Neutrophil (primary cell): ENCODE data around the gene ADGRD1.

Experiments
- H3K27ac ChIP-seq: fragments of 200-600 bp; sonication (generic); 2 replicates; pipeline ENCODE4 v1.5.1; 2016; ENCODE audit warnings: mild to moderate bottlenecking, moderate library complexity
- H3K27me3 ChIP-seq: fragments of 200-600 bp; sonication (generic); 2 replicates; pipeline ENCODE4 v1.6.0; 2016; ENCODE audit warnings: mild to moderate bottlenecking
- H3K36me3 ChIP-seq: fragments of 200-600 bp; sonication (generic); 2 replicates; pipeline ENCODE4 v1.5.1; 2017
- H3K4me1 ChIP-seq, 2 experiments: fragments of 200-600 bp in 1 of 2; sonication (generic) in 1 of 2; 1 replicate in 1 of 2; 2 replicates in 1 of 2; pipeline versions ENCODE4 v1.5.1 to v1.6.1; 2013 to 2016; ENCODE audit warnings: low read depth in 1 of 2, low read length in 1 of 2, mild to moderate bottlenecking in 1 of 2, moderate library complexity in 1 of 2; ENCODE audit not compliant: control insufficient read depth in 1 of 2, insufficient read depth in 1 of 2
- H3K4me3 ChIP-seq, 2 experiments: fragments of 200-600 bp in 1 of 2; sonication (generic) in 1 of 2; 1 replicate in 1 of 2; 2 replicates in 1 of 2; pipeline ENCODE4 v1.5.1; 2013 to 2016; ENCODE audit warnings: low read depth in 1 of 2, low read length in 1 of 2, mild to moderate bottlenecking in 1 of 2, moderate library complexity in 1 of 2
- H3K9me3 ChIP-seq: fragments of 200-600 bp; sonication (generic); 2 replicates; pipeline ENCODE4 v1.5.1; 2016
- TF ChIP-seq, protein P1 (sequence below): fragments of 200-600 bp; sonication (generic); IDR thresholded peaks from 2 replicates; pipeline ENCODE4 v1.5.1; 2016; ENCODE audit warnings: antibody characterized with exemption

The ADGRD1 gene

DNA sequence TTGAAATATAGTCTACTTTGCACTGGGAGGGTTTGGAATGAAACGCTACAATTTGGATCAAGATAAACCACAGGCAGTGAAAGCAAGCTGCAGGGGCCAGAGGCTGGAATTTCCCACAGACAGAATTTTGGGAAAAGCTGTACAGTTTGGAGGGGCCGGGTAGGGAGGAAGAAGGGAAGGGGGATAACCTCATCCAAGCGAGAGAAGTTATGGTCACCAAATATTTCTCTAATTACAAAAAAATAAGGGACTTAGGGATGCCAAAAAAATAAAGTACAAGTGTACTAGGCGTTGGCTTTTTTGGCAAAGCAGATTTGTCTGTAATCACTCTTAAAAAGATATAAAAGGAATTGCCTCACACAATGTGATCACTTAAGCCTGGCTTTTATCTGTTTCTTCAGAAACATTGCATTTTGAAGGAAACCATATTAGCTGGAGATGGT lies 31.2 kb upstream of the ADGRD1 start:
- no peaks in the 10 kb centered on the region for H3K9me3 ChIP-seq
- TF ChIP-seq, protein P1, sequence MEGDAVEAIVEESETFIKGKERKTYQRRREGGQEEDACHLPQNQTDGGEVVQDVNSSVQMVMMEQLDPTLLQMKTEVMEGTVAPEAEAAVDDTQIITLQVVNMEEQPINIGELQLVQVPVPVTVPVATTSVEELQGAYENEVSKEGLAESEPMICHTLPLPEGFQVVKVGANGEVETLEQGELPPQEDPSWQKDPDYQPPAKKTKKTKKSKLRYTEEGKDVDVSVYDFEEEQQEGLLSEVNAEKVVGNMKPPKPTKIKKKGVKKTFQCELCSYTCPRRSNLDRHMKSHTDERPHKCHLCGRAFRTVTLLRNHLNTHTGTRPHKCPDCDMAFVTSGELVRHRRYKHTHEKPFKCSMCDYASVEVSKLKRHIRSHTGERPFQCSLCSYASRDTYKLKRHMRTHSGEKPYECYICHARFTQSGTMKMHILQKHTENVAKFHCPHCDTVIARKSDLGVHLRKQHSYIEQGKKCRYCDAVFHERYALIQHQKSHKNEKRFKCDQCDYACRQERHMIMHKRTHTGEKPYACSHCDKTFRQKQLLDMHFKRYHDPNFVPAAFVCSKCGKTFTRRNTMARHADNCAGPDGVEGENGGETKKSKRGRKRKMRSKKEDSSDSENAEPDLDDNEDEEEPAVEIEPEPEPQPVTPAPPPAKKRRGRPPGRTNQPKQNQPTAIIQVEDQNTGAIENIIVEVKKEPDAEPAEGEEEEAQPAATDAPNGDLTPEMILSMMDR: no peak
- H3K4me3 ChIP-seq: no peak overlapping the region
- no peaks in the 10 kb centered on the region for H3K4me1 ChIP-seq
- H3K27ac ChIP-seq: no peak overlapping the region
- peaks cover 14% of the 10 kb centered on the region for H3K27me3 ChIP-seq
- H3K36me3 ChIP-seq: no peaks in the 10 kb centered on the region

DNA sequence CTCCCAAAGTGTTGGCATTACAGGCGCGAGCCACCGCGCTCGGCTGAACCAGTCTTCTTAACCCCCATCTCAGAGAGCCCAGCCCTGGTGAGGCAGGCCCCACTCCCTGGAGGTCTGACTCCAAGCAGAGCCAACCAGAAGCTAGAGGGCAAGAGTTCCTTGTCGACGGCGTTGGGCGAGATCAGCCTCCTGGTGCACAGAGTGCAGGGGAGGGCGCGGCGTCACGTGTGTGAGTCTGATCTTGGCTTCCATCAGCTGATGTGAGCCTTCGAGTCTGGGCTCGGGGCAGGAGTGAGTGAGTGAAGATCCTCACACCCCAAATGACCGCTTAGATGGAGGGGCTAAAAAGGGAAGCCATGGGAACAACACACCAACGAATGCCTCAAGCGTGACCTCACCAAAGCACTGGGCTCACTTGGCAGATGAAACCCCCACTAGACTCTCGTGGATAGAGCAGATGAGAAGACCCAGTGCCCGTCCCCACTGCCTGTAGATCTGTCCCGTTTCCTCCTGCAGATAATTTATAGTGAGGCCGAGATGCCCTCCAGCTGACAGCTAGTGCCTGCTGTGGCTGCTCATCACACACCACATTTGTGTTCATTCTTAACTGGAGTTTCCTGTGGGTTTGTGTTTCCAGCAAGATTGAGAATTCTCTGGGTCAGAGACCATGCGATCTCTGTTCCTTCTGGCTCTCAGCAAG lies 28.6 kb upstream of the ADGRD1 start:
- TF ChIP-seq, protein P1: no peak
- no peaks in the 10 kb centered on the region for H3K36me3 ChIP-seq
- H3K4me1 ChIP-seq: no peaks in the 10 kb centered on the region
- no peaks in the 10 kb centered on the region for H3K9me3 ChIP-seq
- no peak overlapping the region for H3K27ac ChIP-seq
- H3K4me3 ChIP-seq: no peak overlapping the region
- peaks cover 35% of the 10 kb centered on the region for H3K27me3 ChIP-seq

DNA sequence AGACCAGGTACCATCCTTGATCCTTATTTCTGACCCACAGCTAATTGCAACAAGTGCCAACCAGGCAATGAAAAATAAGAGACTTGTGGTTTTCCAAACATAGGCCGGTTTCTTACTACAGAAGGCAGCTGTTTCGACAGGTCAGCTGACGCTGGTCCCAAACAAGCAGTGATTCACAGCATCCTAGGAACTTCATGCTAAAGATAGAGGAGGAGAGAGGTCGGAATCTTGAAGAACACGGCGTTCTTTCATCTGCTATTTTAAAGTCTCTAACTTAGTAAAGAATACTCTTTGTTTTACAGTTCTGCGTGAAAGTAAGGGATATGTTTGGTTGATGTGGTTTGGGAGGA lies 28.1 kb upstream of the ADGRD1 start:
- H3K4me1 ChIP-seq: no peaks in the 10 kb centered on the region
- H3K36me3 ChIP-seq: no peaks in the 10 kb centered on the region
- no peaks in the 10 kb centered on the region for H3K9me3 ChIP-seq
- no peak overlapping the region for H3K4me3 ChIP-seq
- H3K27me3 ChIP-seq: peaks cover 40% of the 10 kb centered on the region
- TF ChIP-seq, protein P1: no peak
- no peak overlapping the region for H3K27ac ChIP-seq

DNA sequence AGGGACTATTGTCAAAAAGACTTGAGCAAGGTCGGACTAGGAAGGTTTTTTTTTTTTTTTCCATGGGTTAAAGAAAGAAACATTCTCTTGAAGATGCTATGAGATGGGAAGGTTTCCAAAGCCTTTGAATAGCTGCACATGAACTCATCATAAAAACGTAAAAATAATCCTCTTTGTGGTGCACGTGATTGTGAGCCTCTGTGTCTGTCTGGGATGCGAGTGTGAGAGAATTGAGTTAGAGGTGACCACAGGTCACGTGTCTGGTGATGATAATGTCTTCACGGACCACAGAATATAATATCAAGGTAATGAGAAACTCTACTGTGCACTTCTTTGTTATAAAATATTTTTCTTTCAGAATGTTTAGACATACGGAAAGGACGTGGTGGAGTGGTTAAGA lies 24.3 kb upstream of the ADGRD1 start:
- Histone ChIP-seq H3K4me3 (no peak overlapping the region), H3K27ac (no peak overlapping the region), H3K27me3 (peaks cover 57% of the 10 kb centered on the region), H3K9me3 (no peaks in the 10 kb centered on the region), H3K36me3 (no peaks in the 10 kb centered on the region), H3K4me1 (no peaks in the 10 kb centered on the region)
- TF ChIP-seq, protein P1: no peak

DNA sequence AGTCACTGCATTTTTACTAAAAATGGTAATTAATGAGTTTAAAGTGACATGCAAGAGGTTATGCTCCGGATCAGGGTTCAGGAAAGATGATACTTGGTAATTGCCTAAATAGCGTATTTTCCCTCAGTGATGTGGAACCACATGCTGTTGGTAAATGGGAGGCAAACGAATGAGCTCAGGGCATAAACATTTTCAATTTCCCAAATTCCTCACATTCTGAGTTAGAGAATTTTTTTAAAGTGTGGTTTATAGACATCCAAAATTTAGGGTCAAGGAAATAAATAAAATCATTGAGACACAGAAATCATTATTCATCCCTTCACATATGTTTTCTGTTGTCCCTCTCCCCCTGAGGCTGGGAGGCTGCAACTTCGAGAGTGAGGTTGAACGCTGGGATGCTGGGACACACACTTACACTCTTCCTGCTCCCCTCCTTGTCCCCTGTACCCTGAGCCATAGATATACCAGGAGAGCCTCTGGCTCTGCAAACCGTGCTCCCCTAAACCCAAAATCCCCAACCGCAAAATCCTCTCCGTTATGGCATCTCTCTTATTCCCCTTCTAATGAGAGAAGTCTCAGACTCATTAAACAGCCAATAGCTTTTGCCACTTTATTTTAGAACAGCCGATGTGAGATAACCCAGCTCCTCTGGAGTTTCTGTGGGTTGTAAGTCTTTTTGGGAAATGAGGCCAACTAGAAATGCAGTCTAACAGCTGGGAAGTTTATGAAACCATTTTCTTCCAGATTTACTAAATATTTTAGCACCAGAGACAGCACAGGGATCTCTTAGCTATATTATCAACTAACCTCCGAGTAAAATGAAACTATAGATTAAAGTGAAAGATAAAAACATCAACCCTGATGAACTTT lies 21.4 kb upstream of the ADGRD1 start:
- H3K36me3 ChIP-seq: no peaks in the 10 kb centered on the region
- TF ChIP-seq, protein P1: no peak
- peaks cover 43% of the 10 kb centered on the region for H3K27me3 ChIP-seq
- H3K27ac ChIP-seq: no peak overlapping the region
- H3K4me3 ChIP-seq: no peak overlapping the region
- H3K4me1 ChIP-seq: no peaks in the 10 kb centered on the region
- no peaks in the 10 kb centered on the region for H3K9me3 ChIP-seq
